HG03060 (cell line): ENCODE data around the gene OR8B8.
"Not testable (repeated sequence)": the region's sequence is repeated elsewhere in the genome, so short reads cannot be mapped to it uniquely, and the experiment has no call there.

Source experiments
- ATAC-seq: cut with Tn5 transposase; IDR thresholded peaks from one replicate; pipeline ENCODE4 v1.9.1; 2021; ENCODE audit warnings: low read depth, moderate number of reproducible peaks; ENCODE audit not compliant: unreplicated experiment

The OR8B8 gene, protein sequence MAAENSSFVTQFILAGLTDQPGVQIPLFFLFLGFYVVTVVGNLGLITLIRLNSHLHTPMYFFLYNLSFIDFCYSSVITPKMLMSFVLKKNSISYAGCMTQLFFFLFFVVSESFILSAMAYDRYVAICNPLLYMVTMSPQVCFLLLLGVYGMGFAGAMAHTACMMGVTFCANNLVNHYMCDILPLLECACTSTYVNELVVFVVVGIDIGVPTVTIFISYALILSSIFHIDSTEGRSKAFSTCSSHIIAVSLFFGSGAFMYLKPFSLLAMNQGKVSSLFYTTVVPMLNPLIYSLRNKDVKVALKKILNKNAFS

DNA sequence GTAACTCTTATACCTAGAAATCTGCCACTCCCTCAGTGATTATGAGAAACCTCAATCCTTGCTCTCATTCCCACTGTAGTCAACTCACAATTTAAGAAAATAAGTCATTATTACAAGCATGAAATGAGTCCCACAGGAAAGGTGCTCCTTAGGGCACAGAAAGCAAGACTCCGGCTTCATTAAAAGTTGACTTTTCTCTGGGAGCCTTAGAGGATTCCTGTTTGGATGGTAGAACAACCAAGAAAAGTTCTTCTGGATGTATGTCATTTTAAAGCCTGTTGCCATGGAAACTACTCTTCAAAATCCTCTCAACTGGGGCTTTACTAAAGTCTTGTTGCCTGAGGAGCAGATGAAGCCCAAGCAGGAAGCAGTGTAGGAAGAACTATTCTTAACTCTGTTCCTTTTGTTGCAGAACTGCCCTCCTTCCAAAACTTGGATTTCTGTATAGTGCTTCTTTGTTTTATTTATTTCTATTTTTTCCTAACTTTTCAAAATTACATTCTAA is at the start of gene OR8B8:
Gene OR8B8 (minus strand): TSS at position 51 of the 505 bp plus-strand sequence. CDS start 4,611 bp downstream, outside the sequence.
- no peak for ATAC-seq

GRCh38 chr11:124493016-124493655 is 47.6 kb upstream of the OR8B8 start:
- ATAC-seq: no peak

- ATAC-seq: no peak
These were observed 37.9 kb upstream of the OR8B8 start for GRCh38 chr11:124483422-124483821.

DNA sequence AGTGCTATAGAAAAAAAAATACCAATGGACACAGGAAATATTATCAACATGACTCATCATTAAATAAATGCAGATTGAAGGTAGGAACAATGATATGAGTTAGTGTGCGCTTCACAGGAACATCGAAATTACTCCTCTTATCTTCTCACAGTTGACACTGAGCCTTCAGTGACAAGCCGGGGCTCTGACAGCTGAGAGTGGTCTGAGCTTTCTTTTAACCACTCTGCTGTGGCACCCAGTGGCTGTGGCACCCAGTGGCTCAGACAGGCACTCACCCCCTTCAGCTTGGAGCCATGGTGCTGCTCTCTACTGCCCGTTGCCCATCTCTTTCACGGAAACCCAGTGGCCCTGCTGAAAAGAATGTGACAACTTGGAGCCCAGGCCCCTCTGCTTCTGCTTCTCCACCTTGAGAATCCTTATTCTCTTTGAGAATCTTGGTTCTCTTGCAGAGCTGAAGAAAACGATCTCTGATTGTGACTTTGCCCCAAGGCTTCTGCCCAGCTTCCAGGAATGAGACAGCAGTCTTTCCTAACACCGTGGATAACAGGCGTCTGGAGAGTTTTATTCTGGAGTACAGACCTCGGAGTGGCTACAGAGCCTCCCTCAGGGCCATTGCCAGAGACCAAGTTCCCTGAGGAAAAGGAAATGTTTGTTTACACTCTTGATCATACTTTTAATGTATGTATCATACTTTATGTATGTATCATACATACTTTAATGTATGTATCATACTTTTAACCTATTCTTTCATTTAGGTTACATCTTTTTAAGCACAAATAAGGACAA is 37.1 kb upstream of the OR8B8 start:
- ATAC-seq: no peak

DNA sequence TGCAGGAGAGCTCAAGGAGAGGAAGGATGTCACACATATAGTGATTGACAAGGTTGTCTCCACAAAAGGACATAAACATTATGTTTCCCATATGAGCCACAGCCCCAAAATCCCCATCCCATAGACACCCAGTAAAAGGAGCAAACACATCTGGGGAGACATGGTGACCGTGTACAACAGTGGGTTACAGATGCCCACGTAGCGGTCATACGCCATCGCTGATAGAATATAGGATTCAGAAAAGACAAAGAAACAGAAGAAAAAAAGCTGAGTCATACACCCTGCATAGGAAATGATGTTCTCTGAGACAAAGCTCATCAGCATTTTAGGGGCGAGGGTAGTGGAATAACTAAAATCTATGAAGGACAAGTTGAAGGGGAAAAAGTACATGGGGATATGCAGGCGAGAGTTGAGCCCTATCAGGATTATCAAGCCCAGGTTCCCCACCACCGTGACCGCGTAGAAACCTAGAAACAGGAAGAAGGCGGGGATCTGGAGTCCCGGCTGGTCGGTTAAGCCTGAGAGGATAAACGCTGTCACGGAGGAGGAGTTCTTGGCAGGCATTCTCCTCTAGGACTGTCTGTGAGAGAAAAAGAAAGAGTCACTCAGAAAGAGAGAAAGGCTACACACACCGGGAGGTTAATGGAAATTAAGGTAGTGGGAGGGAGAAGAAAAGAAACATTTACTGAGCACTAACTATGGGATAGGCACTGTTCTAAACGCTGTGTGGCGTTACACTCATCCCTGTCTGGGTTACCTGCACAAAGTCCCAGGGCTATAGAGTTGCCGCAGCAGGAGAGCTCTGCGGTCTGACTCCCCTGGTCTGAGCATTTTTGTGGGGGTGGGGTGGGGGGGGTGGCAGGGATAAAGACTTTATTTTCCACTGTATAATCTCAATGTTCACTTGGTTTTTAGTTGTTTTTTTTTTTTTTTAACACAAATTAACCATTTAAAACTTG is 36.1 kb upstream of the OR8B8 start:
- ATAC-seq: no peak

GRCh38 chr11:124479561-124479960 is 34.1 kb upstream of the OR8B8 start:
- no peak for ATAC-seq

GRCh38 chr11:124475265-124475664 is 29.8 kb upstream of the OR8B8 start:
- no peak for ATAC-seq

GRCh38 chr11:124474779-124475178 is 29.3 kb upstream of the OR8B8 start:
- ATAC-seq: no peak

- ATAC-seq: no peak
These were observed 28.6 kb upstream of the OR8B8 start for GRCh38 chr11:124474079-124474478.

GRCh38 chr11:124473476-124473875 is 28.0 kb upstream of the OR8B8 start:
- ATAC-seq: no peak

GRCh38 chr11:124470561-124471227 is 25.2 kb upstream of the OR8B8 start:
- ATAC-seq: no peak

GRCh38 chr11:124467381-124467927 is 22.0 kb upstream of the OR8B8 start:
- no peak for ATAC-seq

DNA sequence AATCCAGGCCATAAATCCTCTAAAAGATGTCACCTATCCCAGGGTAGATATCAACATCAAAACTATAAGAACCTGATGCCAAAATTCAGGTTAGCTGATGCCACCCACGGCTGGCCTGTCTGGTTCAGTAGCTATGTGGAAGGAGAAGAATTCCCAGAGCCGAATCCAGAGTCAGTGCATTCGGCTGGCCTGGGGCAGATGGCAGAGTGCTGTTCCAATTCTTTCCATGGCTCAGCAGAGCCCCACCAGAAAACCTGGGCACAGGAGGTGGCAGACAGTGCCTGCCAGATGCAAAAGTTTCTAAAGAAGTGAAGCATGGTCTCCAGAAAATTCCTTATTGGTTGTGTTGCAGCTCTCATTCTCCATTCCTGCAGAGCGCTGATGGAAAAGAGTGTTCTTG is 19.9 kb upstream of the OR8B8 start:
- no peak for ATAC-seq

- no peak for ATAC-seq
These were observed 18.5 kb upstream of the OR8B8 start for GRCh38 chr11:124463990-124464389.

DNA sequence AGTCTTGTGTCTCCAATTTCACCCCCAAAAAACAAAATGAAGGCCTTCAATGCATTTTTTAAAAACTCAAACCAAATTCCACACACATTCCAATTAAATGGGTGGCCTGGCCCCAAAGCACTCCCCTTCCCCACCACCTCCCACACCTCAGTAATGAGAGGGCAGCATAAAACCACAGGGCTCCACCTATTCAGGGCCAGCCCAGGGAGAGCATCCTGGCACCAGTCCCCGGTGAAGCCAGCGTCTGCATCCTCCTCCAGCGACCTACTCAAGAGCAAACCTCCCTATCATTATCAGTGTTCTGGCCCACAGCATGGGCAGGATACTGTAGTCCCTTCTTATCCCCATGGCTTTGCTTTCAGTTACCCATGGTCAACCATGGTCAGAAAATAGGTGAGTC is 17.8 kb upstream of the OR8B8 start:
- ATAC-seq: no peak

DNA sequence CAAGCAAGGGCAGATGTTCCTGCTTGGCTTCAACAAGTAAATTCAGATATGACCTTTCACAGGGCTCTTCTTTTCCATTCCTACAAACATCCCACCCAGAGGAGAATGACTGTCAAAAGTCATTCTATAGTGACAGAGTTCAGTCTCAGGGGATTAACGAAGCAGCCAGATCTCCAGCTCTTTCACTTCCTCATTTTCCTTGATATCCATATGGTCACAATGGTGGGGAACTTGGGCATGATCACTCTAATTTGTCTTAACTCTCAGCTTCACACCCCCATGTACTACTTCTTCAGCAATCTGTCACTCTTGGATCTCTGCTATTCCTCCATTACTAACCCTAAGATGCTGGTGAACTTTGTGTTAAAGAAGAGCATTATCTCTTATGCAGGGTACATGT is 15.0 kb upstream of the OR8B8 start:
- ATAC-seq: no peak

DNA sequence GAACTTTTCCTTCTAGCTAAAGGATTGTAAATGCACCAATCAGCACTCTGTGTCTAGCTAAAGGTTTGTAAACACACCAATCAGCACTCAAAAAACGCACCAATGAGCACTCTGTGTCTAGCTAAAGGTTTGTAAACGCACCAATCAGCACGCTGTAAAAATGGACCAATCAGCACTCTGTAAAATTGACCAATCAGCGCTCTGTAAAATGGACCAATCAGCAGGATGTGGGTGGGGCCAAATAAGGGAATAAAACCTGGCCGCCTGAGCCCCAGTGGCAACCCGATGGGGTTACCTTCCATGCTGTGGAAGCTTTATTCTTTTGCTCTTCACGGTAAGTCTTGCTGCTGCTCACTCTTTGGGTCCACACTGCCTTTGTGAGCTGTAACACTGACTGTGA is 13.9 kb upstream of the OR8B8 start:
- ATAC-seq: not testable (repeated sequence)

GRCh38 chr11:124454552-124454951 is 9.1 kb upstream of the OR8B8 start:
- no peak for ATAC-seq

DNA sequence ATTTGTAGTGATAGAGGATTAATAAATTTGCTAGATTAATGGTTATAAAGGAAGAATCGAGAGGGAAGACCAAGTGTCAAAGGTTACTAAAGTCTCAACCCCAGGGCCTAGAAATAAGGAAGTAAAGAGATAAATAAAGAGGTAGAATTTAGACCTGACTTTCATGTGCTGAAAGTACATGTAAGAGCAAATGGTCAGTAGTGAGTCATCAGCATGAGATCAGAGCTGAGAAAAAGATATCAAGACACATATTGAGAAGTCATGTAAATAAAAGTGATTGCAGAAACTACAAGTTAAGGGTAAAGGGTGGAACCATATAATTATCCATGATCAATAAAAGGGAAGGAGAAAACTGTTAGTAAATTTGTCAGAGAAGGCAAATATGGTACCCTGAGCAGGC is 1.4 kb upstream of the OR8B8 start:
- ATAC-seq: no peak
